HG02970 (cell line): ENCODE results near the gene NOTCH3.

Experiments used
- ATAC-seq: cut with Tn5 transposase; IDR thresholded peaks from one replicate; pipeline ENCODE4 v1.9.1; 2021; ENCODE audit warnings: mild to moderate bottlenecking, moderate library complexity, moderate number of reproducible peaks; ENCODE audit not compliant: unreplicated experiment, low FRiP score

NOTCH3 gene

DNA sequence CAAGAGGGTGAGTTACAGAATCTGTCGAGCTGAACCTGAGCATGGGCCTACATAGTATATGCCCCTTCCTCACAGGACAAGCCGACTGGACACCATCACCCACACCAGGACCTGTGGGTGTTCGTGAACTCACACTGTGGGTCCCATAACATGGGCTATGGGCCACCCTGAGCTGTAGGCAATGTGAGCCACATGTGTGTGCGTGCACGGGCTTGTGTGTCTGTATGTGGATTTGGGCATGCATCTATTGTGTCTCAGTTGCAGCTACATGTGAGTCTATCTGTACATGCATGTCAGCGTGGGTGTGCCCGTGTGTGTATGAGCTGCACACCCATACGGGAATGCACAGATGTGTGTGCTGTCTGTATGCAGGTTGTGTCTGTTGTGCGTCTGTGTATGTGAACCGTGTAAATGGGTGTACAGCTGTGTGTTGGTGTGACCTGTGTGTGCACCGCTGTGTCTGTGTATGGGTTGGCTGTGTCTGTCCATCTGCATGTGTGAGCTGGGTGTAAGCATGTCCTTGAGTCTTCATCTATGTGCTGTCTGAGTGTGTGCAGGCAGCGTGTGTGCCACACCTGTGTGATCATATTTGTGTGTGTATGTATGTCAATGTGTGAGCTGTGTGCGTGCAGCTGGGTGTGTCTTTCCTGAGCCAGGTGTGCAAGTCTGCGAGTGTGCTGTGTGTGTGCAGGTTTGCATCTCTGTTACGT is 1.7 kb downstream of the NOTCH3 start:
- ATAC-seq = no peak

DNA sequence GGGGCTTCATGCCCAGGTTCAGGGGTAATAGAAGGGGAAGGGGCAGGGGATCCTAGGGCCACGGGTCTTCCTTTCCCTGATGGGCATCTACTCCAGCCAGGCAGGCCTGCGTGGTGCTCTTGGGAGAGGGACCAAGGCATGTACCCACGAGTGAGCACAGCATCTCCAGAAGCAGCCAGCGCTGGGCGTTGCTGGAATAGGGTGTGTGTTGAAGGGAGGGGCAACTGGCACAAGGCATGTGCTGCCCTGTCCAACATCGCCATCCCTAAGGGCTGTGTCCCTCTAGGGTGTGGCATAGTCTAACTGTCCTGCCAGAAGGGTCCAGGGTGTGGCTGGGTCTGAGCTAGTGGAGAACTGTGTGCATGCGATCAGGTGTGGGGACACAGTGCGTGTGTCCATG is 2.9 kb downstream of the NOTCH3 start:
- ATAC-seq = no peak

DNA sequence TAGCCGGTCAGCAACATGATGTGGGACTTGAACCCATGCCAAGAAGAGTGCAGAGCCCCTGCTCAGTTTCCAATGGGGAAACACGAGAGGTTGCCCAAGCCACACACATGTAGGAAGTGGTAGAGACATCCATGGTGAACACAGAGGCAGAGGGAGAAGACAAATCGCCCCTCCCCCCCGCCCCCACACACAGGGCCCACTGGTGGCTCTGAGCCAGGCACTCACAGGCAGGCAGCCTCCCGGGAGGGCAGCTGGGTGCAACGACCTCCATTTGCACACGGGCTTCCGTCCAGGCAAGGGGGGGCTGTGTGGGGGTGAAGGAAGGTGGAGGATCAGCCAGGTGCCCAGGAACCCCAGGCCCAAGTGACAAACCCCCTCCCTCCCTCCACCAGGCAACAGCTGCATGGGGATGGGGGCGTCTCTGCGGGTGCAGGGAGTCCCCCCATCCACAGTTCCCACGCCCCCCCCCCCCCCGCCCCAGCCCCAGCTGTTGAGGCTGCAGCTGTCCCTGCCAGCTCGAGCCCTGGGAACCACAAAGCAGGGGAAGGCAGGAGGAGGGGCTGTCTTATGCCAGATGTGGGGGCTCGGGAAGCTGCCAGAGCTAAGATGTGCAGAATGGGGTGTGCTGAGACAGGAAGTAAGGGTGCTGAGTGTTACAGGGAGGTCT is 3.4 kb downstream of the NOTCH3 start:
- no peak for ATAC-seq

DNA sequence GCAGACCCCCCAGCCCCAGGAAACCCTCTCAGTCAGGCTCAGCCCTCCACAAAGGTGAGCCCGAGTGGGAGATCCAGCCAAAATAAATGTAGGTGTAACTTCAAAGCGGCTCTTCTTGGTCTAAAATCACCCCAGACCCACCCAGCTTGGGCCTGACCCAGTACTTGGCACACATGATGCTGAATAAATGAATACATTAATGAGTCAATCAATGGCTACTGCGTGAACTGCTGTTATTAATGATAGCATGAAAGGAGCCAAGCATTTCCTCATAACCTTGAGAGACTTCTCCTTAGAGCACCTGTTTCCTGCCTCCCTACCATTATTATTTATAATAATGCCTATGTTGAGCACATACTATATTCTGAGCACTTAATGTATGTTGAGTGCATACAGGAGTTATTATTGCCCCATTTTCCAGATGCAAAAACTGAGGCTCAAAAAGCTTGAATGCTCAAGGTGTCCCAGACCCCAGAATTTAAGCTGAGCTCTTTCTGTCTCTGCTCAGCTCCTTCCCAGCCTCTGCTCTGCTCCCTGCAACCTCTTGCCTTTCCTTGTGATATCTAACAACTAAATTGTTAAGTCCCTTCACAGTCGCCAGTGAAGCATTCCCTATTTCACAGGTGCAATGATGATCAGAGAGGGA is 4.3 kb downstream of the NOTCH3 start:
- ATAC-seq = no peak

DNA sequence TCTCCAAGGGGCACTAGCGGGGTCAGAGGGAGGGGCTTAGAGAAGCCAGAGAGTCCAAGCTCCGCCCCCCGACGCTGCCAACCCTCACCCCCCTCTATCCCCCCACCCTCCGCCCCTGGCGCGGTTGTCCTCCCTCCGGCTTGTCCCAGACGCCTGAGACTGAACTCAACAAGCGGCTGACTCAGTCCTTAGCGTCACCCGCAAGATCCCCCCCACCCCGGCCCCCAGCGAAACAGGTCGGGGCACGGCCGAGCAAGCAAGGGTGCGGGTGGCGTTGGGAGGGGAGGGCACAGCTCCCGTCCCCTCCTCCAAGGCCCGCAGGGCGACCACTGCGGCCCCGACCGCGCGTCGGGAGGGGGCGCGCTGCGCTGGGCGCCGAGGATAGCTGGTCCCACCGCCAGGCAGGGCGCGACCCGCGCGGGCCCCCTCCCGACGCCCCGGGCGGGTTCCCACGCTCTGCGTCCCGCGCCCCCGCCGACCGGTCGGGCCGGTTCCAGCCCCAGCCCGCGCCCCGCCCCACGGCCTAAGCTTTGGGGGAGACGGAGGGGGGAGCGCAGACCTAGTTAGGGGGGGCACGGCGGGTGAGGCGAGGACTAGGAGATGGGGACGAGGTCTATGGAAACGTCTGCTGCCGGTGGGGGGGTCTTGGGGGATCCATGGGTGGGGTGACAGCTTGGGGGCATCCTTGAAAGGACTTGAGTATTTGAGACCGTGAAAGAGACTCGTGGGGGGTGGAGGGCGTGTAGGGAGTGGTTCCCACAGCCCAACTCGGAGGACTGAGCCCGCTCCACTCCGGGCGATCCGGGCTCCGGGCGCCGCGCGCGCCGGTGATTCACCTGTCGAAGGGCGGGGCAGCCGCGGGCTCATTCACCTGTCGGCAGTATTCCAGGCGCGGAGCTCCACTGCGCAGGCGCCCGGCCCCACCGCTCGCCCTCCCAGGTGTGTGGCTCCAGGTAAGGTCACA is 5.1 kb downstream of the NOTCH3 start:
- no peak for ATAC-seq

DNA sequence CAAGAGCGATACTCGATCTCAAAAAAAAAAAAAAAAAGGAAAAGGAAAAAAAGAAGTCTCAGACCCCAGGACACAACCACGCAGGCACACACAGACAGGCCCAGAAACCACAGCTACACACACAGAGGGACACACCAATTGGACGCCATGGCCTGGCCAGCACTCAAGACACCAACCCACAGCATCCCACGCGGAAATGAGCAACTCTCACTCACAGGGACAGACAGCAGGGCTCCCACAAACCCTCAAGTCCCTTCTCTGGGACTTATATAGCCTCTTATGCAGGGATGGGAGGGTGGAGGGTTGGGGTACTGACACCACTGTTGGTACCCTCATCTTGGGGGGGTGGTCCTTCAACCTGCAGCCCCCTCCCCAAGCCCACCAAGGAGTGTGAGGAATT is 5.9 kb downstream of the NOTCH3 start:
- no peak for ATAC-seq

DNA sequence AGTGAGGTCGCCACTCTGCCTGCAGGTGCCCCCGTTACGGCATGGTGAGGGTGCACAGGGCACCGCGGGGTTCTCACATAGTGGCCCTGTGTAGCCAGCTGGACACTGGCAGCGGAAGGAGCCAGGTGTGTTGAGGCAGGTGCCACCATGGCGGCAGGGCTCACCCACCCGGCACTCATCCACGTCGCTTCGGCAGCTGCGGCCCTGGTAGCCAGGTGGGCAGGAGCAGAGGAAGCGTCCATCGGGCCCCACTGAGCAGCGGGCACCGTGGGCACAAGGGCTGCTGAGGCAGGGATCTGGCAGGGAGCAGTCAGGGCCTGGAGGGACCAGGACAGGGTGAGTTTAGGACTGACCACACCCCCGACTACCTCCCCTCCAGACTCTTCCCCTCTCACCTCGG is 8.8 kb downstream of the NOTCH3 start:
- no peak for ATAC-seq

DNA sequence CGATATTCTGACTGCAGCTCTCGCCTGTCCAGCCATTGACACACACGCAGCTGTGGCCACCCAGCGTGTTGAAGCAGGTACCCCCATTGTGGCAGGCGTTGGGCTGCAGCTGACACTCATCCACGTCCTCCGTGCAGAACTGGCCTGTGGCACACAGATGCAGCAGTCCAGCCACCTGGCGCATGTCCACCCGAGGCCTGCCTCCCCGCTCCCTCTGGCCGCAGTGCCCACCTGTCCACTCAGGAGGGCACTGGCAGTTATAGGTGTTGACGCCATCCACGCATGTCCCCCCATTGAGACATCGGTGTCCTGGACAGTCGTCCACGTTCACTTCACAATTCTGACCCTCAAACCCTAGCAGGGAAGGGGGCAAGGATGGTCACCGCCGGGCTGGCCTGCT is 9.3 kb downstream of the NOTCH3 start:
- no peak for ATAC-seq

DNA sequence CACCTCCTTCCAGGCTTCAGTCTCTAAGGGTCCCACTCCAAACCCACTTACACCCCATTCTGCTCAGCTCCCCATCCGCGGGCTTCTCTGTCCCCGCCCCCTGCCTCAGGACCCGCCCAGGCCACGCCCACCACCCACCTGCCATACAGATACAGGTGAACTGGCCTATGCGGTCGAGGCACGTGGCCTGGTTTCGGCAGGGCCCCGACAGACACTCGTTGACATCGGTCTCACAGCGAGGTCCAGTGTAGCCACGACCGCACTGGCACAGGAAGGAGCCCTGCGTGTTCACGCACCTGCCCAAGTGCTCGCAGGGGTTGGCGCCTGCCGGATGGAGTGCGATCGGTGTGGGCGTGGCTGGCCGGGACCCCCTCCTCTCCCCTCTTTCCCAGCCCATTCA is 11.9 kb downstream of the NOTCH3 start:
- no peak for ATAC-seq

DNA sequence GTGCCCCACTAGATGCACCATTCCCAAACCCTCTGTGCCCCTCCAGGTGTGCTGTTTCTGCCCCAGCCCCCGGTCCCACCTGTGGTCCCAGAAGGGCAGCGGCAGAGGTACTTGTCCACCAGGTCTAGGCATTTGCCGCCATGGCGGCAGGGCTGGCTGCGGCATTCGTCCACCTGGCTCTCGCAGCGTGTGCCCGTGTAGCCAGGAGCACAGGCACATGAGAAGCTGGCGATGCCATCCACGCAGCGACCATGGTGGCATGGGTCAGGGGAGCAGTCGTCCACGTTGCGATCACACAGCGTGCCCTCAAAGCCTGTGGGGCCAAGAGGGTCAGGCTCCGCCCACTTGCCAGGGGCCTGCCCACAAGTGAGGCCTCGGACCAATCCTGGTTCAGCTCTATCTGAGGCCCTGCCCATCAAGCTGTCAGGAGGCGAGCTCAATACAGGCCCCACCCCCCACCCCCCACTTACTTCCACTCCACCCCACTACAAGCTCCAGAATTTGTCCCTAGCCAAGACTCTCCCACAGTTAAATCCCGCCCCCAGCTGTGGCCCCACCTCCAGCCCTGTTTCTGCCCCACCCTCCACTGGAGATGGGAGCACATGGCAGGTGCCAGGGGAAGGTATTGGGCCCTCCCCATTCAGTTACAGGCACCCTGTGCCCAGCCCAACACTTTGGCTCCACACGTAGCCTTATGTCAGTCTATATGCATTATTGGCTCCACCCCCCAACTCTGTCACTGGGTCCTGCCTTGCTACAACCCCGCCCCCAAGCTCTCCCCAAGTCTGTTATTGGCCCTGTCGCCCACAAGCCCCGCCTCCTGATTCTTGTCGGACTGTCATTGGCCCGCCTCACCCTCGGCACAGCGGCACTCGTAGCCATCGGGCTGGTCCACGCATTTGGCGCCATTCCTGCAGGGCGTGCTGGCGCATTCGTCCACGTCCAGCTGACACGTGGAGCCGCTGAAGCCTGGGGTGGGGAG is 13.5 kb downstream of the NOTCH3 start:
- no peak for ATAC-seq

DNA sequence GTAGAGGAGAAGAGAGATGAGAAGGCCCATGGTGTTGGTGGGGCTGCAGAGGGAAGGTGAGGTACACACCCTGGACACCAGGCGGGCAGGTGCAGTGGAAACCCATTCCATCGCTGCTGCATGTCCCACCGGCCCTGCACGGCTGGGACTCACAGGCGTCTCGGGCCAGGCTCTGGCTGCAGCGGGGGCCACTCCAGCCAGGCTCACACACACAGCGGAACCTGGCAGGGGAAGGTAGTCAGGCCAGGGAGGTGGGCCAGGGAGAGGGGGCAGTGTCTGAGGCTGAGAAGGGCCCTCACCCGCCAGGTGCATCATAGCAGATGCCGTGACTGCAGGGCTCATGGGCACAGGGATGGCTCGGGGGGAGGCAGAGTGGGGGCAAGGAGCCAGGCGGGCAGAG is 15.6 kb downstream of the NOTCH3 start:
- ATAC-seq = no peak

DNA sequence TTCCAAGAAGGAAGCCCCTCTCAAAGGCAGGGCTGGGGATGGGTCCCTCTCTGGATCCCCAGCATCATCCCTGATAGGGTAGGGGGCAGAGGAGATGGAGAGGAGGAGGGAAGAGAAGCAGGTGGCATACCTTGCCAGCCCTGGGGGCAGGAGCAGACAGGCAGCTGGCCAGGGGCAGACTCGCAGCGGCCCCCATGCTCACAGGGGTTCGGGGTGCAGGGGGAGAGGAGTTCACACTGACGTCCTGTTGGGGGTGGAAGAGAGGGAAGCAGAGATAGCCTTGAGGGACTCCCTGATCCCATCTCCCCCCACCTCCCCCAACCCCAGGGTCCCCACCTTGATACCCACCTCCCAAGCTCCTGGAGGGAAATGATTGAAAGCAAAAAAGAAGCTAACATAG is 16.0 kb downstream of the NOTCH3 start:
- ATAC-seq = no peak

DNA sequence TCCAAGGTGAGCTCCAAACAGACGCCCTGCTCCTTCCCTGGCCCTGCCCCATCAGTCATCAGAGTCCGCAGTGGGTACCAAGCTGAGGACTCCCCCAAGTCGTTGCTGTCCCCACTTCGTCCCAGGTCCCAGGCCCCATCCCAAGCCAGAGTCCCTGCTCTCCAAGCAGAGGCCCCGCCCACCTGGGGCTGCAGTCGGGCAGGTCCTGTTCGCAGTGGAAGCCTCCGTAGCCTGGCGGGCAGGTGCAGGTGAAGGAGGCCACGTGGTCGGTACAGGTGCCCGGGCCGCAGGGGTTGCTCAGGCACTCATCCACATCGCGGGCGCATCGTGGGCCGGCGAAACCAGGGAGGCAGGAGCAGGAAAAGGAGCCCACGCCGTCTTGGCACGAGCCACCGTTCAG is 19.4 kb downstream of the NOTCH3 start:
- no peak for ATAC-seq

DNA sequence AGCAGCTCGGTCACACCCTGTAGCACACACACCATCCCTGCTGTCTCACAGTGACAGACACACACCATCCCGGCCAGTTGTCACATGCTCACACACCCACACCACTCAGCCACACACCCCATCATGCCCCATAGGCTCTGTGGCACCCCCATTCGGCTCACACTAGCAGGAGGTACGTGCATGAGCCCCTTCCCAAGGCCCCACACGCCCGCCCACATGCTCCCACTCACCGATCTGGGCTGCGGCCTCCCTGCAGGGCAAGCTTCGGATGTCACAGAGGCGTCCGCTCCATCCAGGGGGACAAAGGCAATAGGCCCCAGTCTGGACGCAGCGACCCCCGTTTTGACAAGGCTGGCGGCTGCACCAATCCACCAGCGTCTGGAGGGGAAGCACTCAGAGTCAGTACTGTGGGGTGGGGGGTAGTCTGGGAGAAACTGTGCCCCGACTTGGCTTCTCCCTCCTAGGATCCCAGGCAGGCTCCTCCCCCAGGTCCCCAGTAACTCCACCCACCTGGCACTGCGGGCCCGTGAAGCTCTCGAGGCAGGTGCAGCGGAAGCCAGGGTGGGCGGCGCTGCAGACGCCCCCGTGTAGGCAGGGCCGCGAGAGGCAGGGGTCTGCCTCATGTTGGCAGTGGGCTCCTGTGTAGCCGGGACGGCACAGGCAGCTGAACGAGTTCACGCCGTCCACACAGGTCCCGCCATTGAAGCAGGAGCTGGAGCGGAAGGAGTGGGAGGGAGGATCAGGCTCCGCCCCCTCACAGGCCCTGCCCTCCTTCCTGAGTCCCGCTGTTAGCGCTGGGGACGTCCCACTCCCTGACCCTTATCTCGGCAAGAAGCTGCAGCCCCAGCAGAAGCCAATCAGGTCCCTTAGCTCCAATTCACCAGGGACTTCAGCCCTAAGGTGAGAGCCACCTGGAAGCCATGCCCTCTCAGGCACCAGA is 20.1 kb downstream of the NOTCH3 start:
- ATAC-seq = no peak

DNA sequence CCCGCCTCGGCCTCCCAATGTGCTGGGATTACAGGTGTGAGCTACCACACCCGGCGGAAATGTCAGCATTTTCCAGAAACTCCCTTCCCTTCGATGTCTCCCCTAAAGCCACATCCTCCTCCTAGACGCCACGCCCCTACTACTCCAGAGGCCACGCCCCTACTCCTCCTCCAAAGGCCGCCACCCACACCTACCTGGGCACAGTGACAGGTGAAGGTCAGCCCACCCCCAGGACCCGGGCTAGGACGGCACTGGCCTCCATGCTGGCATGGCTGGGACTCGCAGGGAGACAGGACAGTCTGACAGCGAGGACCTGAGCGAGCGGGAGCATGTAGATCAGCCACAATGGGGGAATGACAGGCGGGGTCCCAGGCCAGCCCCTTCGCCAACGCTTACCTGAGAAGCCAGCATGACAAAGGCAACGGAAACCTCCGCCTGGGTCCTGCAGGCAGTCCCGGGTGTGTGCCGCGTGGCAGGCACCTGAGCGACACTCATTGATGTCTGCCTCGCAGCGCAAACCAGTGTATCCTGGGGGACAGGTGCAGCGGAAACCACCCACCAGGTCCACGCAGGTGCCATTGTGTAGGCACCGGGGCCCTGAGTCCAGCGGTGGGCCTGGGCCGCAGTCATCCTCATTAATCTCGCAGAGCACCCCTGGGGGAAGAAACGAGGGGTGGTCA is 22.0 kb downstream of the NOTCH3 start:
- no peak for ATAC-seq

DNA sequence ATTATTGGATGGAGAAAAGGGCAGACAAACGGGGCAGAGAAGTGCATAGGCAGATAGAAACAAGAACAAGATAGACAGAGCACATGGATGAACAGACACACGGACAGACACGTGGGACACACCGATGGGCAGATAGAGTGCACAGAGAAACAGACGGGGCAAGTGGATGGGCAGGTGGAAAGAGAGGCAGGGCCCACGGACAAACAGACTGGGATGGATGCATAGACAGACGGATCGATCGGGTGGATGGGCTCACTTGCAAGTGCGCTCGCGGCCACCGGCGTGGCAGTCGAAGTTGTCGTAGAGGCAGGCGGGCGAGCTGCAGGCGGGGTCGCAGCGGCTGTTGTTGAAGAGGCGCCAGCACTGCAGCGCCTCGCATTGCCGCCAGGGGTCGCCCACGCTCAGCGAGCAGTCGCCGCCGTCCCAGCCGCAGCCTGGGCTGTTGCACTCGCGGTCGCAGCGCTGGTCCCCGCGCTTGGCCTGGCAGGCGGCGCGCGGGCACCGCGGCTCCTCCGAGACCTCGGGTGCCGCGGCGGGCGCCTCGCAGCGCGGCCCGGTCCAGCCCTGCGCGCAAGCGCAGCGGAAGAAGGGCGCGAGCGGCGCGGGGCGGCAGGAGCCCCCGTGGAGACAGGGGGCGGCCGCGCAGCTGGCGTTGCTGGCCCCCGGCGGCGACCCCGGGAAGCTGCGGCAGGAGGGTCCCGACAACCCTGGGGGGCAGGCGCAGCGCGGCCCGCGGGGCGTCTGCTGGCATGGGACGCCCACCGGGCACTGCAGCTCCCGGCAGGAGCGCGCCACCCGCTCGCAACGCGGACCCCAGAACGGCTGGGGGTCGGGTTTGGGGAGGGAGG is 23.3 kb downstream of the NOTCH3 start:
- peak; percentile 64 for ATAC-seq

DNA sequence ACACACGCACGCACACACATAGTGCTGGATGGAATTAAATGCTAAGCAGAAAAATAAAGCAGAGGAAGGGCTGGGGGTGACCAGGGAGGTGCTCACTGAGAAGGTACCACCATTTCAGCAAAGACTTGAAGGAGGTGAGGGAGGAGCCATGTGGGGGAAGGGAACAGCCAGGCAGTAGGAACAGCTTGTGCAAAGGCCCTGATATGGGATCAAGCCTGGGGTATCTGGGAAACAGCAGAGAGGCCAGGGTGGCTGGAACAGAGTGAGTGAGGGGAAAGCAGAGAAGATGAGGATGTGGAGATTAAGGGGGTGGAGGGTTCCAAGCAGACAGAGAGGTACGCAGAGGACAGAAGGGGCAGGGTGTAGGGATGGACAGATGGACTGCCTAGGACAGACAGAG is 25.2 kb downstream of the NOTCH3 start:
- no peak for ATAC-seq
